Airway epithelial cell (primary cell): ENCODE results near the gene NFKBIL1. TPM values are rescaled to one million over a fixed set of nuclear protein-coding genes. Genes with fewer than 3 reads are reported as not detected.

Source experiments
- total RNA-seq: library from RNA; depleted of rRNA; stranded (reverse); fragments of >200 nt; gene quantifications from 2 replicates; pipeline ENCODE4 v1.2.3, GENCODE V29; 2015

NFKBIL1 gene
- total RNA-seq, result 16.3 and 17.6 TPM in 2 replicates

DNA sequence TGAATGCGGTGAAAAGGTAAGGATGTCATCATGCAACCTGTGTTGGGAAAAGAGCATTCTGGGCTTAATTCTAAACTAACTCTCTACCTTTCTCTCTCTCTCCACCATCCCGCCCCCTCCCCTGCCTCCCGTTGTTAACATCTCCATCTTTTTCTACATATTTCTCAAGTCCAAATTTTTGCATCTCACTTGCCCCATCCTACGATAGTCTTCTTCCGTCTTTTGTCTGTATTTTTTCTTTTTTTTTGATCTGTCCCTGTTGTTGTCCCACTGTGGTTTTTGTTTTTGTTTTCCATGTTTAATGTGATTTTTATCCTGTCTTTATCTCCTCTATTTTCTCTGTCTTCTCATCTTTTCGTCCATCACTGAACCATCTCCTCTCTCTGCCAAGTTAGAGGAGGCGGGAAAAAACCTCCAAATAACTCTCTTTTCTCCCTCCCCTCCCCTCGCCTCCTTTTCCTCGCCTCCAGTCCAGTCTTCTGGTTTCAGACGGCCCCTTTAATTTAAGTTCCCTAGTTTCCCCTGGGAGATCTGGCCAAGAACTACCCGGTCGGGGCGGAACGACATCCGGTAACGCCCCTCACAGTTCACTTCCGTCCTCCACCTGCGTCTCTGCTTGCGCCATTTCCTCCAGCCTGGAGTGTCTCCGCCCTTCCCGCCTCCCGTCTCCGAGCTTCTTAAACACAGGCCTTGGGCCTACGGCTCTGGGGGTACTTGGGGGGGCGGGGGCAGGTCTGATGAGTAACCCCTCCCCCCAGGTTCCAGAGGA lies at the start of gene NFKBIL1:
TSS of gene NFKBIL1 (plus strand) at position 651 of the 769 bp plus-strand sequence. CDS start at position 738, 87 bp downstream.

DNA sequence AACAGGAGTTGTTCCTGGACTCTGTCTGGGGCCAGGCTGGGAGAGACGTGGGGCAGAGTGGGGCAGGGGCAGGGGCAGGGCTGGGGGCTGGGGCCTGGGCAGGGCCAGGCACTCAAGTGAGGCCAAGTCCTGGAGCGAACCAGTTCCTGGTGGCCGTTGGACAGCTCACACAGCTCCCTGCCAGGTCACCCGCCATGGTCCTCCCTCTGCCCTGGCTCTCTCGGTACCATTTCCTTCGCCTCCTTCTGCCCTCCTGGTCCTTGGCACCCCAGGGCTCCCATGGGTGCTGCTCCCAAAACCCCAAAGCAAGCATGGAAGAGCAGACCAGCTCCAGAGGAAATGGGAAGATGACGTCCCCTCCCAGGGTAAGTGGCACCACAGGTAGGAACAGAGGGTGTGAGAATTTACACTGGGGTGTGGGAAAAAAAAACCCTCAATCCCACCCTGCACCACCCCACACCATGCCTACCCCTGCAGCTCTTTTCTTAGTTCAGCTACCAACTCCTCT lies 18.5 kb upstream of the NFKBIL1 start, which contains the start of gene MCCD1:
TSS of gene MCCD1 (plus strand) at position 142 of the 508 bp plus-strand sequence. CDS start at position 195, 53 bp downstream.

DNA sequence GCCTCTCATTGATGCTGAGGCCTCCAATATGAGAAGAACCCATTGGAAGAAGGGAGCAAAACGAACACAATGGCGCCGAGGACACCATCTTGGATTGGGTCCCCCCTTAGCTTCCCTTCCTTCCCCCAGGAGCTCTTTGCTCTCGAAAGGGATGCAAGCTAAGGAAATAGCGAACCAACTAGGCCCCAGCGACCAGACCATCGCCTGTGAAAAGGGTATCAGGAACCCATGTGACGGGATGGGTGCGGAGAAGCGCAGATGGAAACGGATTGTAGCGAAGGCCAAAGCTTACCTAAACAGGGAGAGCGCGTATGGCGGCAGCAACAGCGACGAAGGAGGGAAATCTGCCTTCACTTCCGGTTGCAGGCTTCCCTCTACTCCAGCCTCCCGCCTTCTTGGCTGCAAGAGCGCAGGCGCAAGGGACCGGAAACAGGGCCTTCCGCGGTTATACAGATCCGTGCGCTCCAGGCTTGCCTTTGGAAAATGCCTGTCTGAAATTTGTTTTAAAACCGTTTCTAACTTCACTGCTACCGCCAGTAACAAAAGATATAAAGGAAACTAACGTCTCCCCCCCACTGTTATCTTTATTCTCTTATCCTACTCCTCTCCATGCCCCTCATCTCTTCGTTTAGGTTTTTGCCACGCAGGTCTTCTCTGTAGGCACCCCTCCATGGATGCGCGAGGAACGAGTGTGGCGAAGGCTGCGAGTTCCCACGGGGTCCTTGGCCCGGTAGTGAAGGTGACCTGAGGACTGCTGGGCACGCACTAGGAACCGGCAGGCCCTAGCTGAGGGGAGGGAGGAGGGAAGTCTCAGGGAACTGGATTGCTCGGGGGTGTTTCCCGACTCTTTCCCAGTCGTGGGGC lies 5.5 kb upstream of the NFKBIL1 start, which contains the start of gene DDX39B:
TSS of gene DDX39B (minus strand) at position 346 of the 864 bp plus-strand sequence. CDS start 1,471 bp downstream, outside the sequence.

DNA sequence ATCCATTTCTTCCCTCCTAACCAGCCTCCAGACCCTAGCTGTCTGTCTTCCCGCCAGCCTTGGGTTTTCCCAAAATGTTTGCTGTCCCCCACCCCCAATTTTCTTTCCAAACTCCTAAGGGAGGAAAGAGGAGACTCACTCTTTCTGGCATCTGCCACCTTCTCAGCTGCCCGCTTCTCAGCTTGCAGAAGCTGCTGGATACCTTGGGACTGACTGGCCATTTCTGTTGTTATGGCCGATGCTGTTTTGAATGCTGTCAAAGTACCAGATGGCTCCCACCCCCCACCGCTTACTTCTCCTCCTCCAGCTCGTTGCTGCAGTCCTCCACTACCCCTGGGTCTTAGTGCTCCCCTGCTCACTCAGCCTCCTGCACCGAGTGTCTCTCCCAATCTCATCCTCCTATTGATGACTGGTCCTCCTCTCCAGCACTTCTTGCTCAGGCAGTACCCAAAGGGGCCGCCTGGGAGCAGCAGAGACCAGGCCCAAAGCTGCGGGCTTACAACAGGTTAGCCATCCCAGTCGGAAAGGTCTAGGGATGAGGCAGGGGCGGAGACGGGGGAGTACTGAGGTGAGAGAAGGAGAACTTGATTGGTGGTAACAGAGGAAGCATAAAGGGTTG lies 960 bp upstream of the NFKBIL1 start, which contains the start of gene ATP6V1G2:
TSS of gene ATP6V1G2 (minus strand) at position 270 of the 619 bp plus-strand sequence. CDS start at position 221, 49 bp downstream.

GRCh38 chr6:31572041-31572911 lies 24.9 kb downstream of the NFKBIL1 start, which contains the start of gene LTA:
Gene LTA (plus strand): TSS chr6:31572289. CDS start chr6:31572743, 454 bp downstream.

DNA sequence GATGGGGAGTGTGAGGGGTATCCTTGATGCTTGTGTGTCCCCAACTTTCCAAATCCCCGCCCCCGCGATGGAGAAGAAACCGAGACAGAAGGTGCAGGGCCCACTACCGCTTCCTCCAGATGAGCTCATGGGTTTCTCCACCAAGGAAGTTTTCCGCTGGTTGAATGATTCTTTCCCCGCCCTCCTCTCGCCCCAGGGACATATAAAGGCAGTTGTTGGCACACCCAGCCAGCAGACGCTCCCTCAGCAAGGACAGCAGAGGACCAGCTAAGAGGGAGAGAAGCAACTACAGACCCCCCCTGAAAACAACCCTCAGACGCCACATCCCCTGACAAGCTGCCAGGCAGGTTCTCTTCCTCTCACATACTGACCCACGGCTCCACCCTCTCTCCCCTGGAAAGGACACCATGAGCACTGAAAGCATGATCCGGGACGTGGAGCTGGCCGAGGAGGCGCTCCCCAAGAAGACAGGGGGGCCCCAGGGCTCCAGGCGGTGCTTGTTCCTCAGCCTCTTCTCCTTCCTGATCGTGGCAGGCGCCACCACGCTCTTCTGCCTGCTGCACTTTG lies 28.0 kb downstream of the NFKBIL1 start, which contains the start of gene TNF:
TSS of gene TNF (plus strand) at position 231 of the 567 bp plus-strand sequence. CDS start at position 408, 177 bp downstream.

GRCh38 chr6:31582230-31582643 lies 34.8 kb downstream of the NFKBIL1 start, which contains the start of gene LTB:
Gene LTB (minus strand): TSS chr6:31582424. CDS start chr6:31582417, 7 bp downstream.

DNA sequence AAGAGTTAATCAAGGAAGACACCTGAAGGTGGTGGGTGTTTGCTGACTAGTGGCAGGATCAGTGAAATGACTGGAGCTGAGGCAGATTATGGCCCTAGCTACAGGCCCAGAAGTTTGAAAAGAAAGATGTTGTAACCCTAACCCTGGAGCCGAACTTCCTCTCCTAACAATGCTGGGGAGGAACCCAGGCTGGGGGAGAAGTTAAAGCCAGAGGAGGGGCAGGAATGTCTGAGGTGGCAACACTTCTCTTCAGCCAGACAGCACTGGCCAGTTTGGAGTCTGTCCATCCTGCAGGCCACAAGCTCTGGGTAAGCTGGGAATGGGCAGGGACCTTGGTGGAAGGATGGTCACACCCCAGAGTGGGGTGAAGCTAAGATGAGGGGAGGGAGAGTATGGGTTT lies 38.6 kb downstream of the NFKBIL1 start, which contains the start of gene LST1:
TSS of gene LST1 (plus strand) at position 270 of the 400 bp plus-strand sequence. CDS start 1,023 bp downstream, outside the sequence.

Other genes with a start within 250 kb of the NFKBIL1 start
- gene HLA-B, start 190.4 kb upstream of the NFKBIL1 start, total RNA-seq, result 8.4 and 10.9 TPM in 2 replicates
- 28.6 and 29.3 TPM in 2 replicates for gene MICA, start 144.0 kb upstream of the NFKBIL1 start, total RNA-seq
- gene MICB, start 49.5 kb upstream of the NFKBIL1 start, total RNA-seq, result 5.2 and 9.3 TPM in 2 replicates
- not detected in 2 replicates for gene MCCD1, start 18.6 kb upstream of the NFKBIL1 start, total RNA-seq
- gene DDX39B, start 5.6 kb upstream of the NFKBIL1 start, total RNA-seq, result 291 and 399 TPM in 2 replicates
- gene ATP6V1G2, start 1.0 kb upstream of the NFKBIL1 start, total RNA-seq, result 0.19 and 0.28 TPM in 2 replicates
- not detected in 2 replicates for gene LTA, start 24.7 kb downstream of the NFKBIL1 start, total RNA-seq
- 0.23 and 0.28 TPM in 2 replicates for gene TNF, start 28.0 kb downstream of the NFKBIL1 start, total RNA-seq
- gene LTB, start 34.8 kb downstream of the NFKBIL1 start, total RNA-seq, result 0.85 and 1.5 TPM in 2 replicates
- not detected in 2 replicates for gene LST1, start 38.7 kb downstream of the NFKBIL1 start, total RNA-seq
- not detected in 2 replicates for gene NCR3, start 45.4 kb downstream of the NFKBIL1 start, total RNA-seq
- gene AIF1, start 67.6 kb downstream of the NFKBIL1 start, total RNA-seq, result not detected in 2 replicates
- gene PRRC2A, start 73.1 kb downstream of the NFKBIL1 start, total RNA-seq, result 63.4 and 119 TPM in 2 replicates
- gene BAG6, start 105.1 kb downstream of the NFKBIL1 start, total RNA-seq, result 200 and 272 TPM in 2 replicates
- 2.3 and 3.9 TPM in 2 replicates for gene APOM, start 108.3 kb downstream of the NFKBIL1 start, total RNA-seq
- gene C6orf47, start 113.2 kb downstream of the NFKBIL1 start, total RNA-seq, result 17.0 and 18.1 TPM in 2 replicates
- gene GPANK1, start 117.4 kb downstream of the NFKBIL1 start, total RNA-seq, result 14.5 and 14.7 TPM in 2 replicates
- gene CSNK2B, start 118.5 kb downstream of the NFKBIL1 start, total RNA-seq, result 236 and 271 TPM in 2 replicates
- gene LY6G5B, start 122.4 kb downstream of the NFKBIL1 start, total RNA-seq, result 0.60 and 2.1 TPM in 2 replicates
- 0.42 and 0.79 TPM in 2 replicates for gene LY6G5C, start 133.5 kb downstream of the NFKBIL1 start, total RNA-seq
- gene ABHD16A, start 155.7 kb downstream of the NFKBIL1 start, total RNA-seq, result 26.8 and 31.6 TPM in 2 replicates
- not detected in 2 replicates for gene LY6G6F, start 159.3 kb downstream of the NFKBIL1 start, total RNA-seq
- gene LY6G6D, start 167.7 kb downstream of the NFKBIL1 start, total RNA-seq, result not detected in 2 replicates
- 1.5 and 3.7 TPM in 2 replicates for gene LY6G6C, start 174.1 kb downstream of the NFKBIL1 start, total RNA-seq
- gene MPIG6B, start 175.8 kb downstream of the NFKBIL1 start, total RNA-seq, result 0.49 TPM in 1 of 2 replicates, not detected in the other
- 28.1 and 43.2 TPM in 2 replicates for gene DDAH2, start 181.7 kb downstream of the NFKBIL1 start, total RNA-seq
- gene CLIC1, start 188.9 kb downstream of the NFKBIL1 start, total RNA-seq, result 445 and 657 TPM in 2 replicates
- gene MSH5, start 192.4 kb downstream of the NFKBIL1 start, total RNA-seq, result 10.5 and 12.6 TPM in 2 replicates
- 0.63 and 2.0 TPM in 2 replicates for gene SAPCD1, start 215.0 kb downstream of the NFKBIL1 start, total RNA-seq
- gene VWA7, start 229.7 kb downstream of the NFKBIL1 start, total RNA-seq, result 1.6 and 2.8 TPM in 2 replicates
- gene VARS1, start 248.1 kb downstream of the NFKBIL1 start, total RNA-seq, result 109 and 115 TPM in 2 replicates